Tibial nerve (tissue), 4 donors: ENCODE data around the gene DNLZ.

Experiments
- EP300 ChIP-seq, 2 donors: sonication (generic); formaldehyde crosslinking; IDR thresholded peaks; one replicate each; pipeline ENCODE4 v1.6.1; 2017; ENCODE audit warnings: antibody characterized with exemption in 2 of 2, mild to moderate bottlenecking in 1 of 2
- POLR2A ChIP-seq, 2 donors: fragments of 450-650 bp; IDR thresholded peaks; one replicate each; pipeline ENCODE4 v1.6.1; 2017; ENCODE audit warnings: antibody characterized with exemption in 2 of 2, mild to moderate bottlenecking in 2 of 2, moderate library complexity in 2 of 2
- TF ChIP-seq, protein P1 (sequence below), 5 experiments: fragments of 200-600 bp in 3 of 5; fragments of 450-650 bp in 2 of 5; sonication (generic) in 3 of 5; IDR thresholded peaks; one replicate each; pipeline ENCODE4 v1.5.1; 2016 to 2019; ENCODE audit warnings: antibody characterized with exemption in 5 of 5, mild to moderate bottlenecking in 3 of 5, moderate library complexity in 2 of 5

DNA sequence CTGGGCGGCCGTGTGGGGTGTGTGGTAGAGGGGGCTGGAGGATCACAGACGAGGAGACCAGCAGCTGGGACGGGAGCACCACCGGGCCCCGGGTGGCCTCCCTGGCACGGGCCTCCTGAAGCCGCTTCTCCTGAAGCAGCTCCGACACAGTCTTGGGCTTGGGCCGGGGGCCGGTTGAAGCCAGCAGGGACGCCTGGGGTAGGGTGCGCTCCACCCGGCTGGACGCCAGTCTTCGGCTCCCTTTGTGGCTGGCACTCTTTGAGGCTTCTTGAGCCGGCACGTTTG lies 15.4 kb upstream of the DNLZ start:
- TF ChIP-seq POLR2A (IDR thresholded peaks at IDR 0.05): no peak
- TF ChIP-seq, protein P1, sequence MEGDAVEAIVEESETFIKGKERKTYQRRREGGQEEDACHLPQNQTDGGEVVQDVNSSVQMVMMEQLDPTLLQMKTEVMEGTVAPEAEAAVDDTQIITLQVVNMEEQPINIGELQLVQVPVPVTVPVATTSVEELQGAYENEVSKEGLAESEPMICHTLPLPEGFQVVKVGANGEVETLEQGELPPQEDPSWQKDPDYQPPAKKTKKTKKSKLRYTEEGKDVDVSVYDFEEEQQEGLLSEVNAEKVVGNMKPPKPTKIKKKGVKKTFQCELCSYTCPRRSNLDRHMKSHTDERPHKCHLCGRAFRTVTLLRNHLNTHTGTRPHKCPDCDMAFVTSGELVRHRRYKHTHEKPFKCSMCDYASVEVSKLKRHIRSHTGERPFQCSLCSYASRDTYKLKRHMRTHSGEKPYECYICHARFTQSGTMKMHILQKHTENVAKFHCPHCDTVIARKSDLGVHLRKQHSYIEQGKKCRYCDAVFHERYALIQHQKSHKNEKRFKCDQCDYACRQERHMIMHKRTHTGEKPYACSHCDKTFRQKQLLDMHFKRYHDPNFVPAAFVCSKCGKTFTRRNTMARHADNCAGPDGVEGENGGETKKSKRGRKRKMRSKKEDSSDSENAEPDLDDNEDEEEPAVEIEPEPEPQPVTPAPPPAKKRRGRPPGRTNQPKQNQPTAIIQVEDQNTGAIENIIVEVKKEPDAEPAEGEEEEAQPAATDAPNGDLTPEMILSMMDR (IDR thresholded peaks at IDR 0.05): no peak
- no peak for TF ChIP-seq EP300 (IDR thresholded peaks at IDR 0.05)
